Activated CD4-positive, alpha-beta T cell treated with anti-CD3 and anti-CD28 coated beads, Interleukin-2, amount 50 U/mL, for 1 hour (primary cell): ENCODE data around the gene CDK9.
A peak's percentile ranks its signal among the peaks of the same experiment; 100 is the strongest.
"Not testable (repeated sequence)": the region's sequence is repeated elsewhere in the genome, so short reads cannot be mapped to it uniquely, and the experiment has no call there.

Source experiments
- DNase-seq: peaks from one replicate; pipeline ENCODE4 v3.0.0-alpha.2; 2020

The CDK9 gene

GRCh38 chr9:127780909-127781308 is 4.9 kb upstream of the CDK9 start:
- not testable (repeated sequence) for DNase-seq

- DNase-seq = no peak
Observed at GRCh38 chr9:127781806-127782205, 4.0 kb upstream of the CDK9 start.

- DNase-seq = peak; percentile 61
Observed at GRCh38 chr9:127783111-127784008, 2.5 kb upstream of the CDK9 start.

DNA sequence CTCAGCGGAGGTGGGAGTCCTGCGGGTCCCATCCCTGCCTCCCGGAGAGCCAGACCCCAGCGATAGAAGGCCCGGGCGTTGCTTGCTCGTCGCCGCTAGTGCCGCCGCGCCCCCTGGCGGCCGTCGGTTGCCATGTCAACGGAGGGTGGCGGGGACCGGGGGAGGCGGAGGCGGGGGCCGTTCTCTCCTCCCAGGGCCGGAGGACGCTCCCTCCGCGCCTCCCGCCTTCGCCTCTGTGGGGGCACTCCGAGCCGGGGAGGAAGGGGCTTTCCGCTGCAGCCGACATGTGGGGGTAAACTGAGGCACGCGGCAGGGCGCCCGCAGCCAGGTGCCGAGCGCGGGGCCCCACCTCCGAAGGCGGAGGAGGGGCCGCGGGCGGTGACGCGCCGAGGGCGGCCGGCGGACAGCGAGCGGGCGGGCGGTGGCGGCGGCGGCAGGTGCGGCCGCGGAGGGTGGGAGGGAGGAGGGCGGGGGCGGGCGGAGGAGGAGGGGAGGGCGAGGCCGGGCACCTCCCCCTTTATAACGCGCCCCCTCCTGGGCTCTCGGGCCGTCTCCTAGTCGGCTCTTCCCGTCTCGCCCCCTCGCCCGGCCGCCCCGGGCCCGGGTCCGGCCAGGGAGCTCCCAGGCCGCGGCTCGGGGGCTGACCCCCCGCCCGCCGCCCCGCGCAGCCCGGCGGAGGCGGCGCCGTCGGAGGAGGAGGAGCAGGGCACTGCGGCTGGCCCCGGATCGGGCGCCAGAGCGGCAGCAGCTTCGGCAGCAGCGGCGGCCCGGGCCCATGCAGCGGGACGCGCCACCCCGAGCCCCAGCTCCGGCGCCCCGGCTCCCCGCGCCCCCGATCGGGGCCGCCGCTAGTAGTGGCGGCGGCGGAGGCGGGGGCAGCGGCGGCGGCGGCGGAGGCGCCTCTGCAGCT is 556 bp upstream of the CDK9 start:
- DNase-seq = peak; percentile 88

DNA sequence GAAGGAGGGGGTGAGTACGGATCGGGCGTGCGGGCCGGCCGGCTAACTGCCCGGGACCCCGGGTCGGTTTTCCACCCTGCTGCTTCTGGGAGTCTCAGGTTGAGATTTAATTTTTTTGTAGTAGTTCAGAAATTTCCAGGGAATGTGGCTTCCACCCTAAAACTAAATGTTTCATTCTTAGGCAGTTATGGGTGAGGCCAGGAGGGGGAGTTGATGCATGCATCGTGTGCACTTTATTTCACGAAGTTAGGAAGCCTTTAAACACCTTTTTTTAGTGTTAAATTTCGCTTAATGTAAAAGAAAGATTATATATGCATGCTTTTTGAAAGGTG is 905 bp downstream of the CDK9 start:
- DNase-seq = no peak

GRCh38 chr9:127788337-127789011 is 2.6 kb downstream of the CDK9 start:
- no peak for DNase-seq

GRCh38 chr9:127789179-127789578 is 3.3 kb downstream of the CDK9 start:
- DNase-seq = no peak

- no peak for DNase-seq
Observed at GRCh38 chr9:127790094-127790855, 4.4 kb downstream of the CDK9 start.

DNA sequence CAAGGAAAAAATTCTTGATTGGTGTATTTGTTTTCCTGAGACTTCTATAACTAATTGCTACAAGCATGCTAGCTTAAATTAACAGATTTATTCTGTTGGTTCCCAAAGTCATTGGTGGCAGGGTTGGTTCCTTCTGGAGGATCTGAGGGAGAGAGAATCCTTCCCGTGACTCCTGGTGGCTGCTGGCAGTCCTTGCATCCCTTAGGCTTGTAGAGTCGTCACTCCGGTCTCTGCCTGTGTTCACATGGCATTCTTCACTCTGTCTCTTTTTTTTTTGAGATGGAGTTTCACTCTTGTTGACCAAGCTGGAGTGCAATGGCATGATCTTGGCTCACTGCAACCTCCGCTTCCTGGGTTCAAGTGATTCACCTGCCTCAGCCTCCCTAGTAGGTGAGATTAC is 5.3 kb downstream of the CDK9 start:
- no peak for DNase-seq

DNA sequence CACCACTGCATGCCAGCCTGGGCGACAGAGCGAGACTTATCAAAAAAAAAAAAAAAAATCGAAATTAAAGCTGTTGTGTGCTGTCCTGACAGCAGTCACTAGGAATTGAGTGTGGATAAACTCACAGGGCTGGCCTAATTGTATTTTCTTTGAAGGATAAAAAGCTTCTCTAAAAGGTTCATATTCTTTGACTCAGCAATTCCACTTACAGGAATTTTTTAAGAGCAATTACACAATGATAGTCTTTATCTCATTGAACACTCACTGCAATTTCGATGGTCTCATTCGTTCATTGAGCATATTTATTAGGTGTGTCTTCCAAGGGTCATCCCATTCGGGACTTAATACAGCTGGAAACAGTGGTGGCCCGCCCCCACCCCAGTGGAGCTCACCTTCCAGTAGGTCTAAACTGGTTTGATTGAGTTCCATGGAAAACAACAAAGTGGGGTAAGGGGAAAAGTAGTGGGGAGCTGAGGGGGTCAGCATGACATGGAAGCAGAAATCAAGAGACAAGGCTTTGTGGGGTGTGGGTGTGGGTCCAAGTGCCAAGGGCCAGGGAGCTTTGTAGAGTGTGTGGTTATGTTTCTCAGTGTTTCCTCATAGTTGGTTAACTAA is 6.7 kb downstream of the CDK9 start:
- no peak for DNase-seq

GRCh38 chr9:127793093-127793708 is 7.4 kb downstream of the CDK9 start:
- no peak for DNase-seq

DNA sequence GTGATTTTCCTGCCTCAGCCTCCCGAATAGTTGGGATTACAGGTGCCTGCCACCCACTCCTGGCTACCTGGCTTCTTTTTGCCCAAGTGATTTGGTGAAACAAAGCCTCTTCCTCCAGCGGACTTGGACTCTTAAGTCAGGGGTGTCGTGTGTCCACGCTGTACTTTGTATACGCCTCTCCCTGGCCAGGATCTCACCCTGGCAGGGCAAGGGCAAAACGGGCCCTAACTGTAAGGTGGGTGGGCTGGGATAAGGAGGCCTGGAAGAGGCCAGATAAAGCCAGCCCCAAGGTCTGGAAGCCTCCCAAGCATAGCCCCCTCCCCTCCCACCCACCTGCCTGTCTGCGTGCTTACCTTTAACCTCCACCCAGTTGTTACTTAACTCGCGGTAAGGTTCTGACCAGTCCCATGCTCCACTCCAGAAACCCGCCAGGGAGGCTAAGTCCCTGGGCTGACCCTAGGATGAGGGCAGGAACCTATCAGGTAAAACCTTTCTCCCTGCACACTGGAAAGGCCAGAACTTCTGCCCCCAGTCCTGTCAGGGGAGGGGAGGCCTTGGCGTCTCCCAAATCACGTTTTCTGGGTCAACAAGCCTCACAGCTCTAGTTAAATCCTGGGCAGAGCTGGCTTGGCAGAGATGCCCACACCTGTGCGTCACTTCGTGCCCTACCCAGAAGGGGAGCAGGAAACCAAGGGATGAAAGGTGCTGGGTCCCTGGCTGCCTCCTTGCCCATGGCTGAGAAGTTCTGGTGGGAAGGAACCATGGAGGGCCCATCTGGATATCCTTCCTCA is 8.4 kb downstream of the CDK9 start:
- DNase-seq = no peak

- DNase-seq = no peak
Observed at GRCh38 chr9:127796225-127796813, 10.5 kb downstream of the CDK9 start.

- DNase-seq = no peak
Observed at GRCh38 chr9:127796852-127797370, 11.1 kb downstream of the CDK9 start.

DNA sequence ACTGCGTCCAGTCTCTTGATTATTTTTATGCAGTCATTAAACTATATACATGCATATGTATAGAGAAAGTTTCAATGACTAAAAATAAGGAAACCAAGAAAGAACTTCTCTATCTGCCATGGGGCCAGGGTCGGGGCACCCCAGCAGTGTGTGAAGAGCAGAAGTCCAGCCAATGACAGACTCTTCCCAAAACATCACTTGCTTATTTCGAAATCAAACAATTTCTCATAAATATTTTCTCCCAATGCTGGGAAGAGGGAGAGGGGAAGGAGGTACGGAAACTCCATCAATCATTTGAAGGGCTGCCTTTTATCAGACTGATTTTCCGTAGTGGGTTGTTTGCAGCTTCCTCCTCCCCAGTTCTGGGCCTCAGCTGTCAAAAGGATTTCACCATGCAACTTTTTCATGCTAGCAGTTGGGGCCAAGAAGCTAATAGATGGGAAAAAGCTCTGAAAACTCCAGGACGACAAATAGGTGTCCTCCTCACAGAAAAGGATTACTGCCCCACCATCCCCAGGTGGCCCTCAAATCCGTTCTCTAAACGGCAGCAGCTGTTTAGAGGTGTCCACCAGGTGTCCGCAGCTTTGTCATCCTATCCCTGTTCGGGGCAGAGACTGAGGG is 16.2 kb downstream of the CDK9 start:
- DNase-seq = no peak

DNA sequence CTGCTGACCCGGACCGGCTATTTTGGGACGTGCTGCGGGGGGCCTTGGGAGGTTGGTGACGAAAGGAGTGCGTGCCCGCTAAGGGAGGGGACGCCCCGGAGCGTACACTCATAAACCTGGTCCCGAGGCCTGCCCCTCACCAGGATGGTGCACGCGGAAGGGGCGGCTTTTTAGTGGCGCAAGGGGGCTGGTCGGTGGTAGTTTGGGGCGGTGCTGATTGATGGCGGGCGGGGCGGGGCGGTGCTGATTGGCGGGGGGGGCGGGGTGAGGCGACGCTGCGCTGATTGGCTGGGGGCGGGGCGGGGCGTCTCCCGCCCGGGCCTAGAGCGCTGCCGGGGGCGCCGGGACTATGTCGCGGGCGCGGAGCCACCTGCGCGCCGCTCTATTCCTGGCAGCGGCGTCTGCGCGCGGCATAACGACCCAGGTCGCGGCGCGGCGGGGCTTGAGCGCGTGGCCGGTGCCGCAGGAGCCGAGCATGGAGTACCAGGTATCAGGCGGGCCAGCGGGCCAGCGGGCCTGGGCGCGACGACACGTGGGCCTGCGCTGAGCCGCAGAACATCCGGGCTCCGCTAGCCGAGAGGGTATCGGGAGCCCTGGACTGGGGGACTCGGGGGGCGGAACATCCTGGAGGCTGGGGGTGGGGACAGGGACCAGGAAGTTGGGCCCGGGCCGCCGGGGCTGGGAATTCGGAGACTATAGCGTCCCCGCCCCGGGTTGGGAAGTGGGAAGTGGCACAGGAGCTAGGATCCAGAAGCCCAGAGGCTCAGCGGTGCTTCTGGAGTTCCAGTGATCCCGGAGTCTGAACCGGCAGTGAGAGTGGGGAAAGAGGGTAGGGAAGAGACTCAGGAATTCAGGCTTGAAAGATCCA is 17.0 kb downstream of the CDK9 start, which contains the start of gene FPGS:
FPGS (plus strand) TSS at position 307 of the 868 bp plus-strand sequence; CDS start at position 350, 43 bp downstream.
- DNase-seq = peak; percentile 79

GRCh38 chr9:127803507-127804352 is 17.9 kb downstream of the CDK9 start:
- DNase-seq = peak; percentile 20
